BE2C (cell line): ENCODE measurements around the gene CAMK2D. TPM values are rescaled to one million over a fixed set of nuclear protein-coding genes. Genes with fewer than 3 reads are reported as not detected.
"Not testable (repeated sequence)": the region's sequence is repeated elsewhere in the genome, so short reads cannot be mapped to it uniquely, and the experiment has no call there.

Experiments
- DNase-seq: peaks from one replicate; pipeline ENCODE4 v3.0.0-alpha.2; 2020
- H3K27me3 ChIP-seq: fragments of 250-450 bp; sonication (Bioruptor Pico); 2 replicates; pipeline ENCODE4 v1.5.1; 2020; ENCODE audit warnings: mild to moderate bottlenecking
- H3K36me3 ChIP-seq: fragments of 250-450 bp; sonication (Bioruptor Pico); 2 replicates; pipeline ENCODE4 v1.5.1; 2020; ENCODE audit warnings: mild to moderate bottlenecking
- H3K4me1 ChIP-seq: fragments of 250-450 bp; sonication (Bioruptor Pico); 2 replicates; pipeline ENCODE4 v1.5.1; 2020
- H3K4me3 ChIP-seq: 2 replicates; pipeline ENCODE4 v1.5.1; 2011; ENCODE audit warnings: low read depth, low read length
- H3K9me3 ChIP-seq: fragments of 250-450 bp; sonication (Bioruptor Pico); 2 replicates; pipeline ENCODE4 v1.5.1; 2020
- polyA plus RNA-seq: library from polyadenylated mRNA; unstranded; fragments of >200 nt; gene quantifications from one replicate; pipeline ENCODE4 v1.2.1, GENCODE V29; 2012; ENCODE audit warnings: low read depth, missing spikeins; ENCODE audit not compliant: insufficient read length, insufficient read depth
- TF ChIP-seq, protein P1 (sequence below): IDR thresholded peaks from 2 replicates; pipeline ENCODE4 v1.5.1; 2012; ENCODE audit warnings: mild to moderate bottlenecking, low read depth, low read length

CAMK2D gene
- polyA plus RNA-seq, result 11.7 TPM

GRCh38 chr4:113761620-113762185, at the start of gene CAMK2D:
CAMK2D (minus strand) TSS chr4:113761738; CDS start chr4:113761068, 670 bp downstream.
- H3K4me3 ChIP-seq, result peak within 1 kb of the TSS; percentile 88
- no peaks in the 10 kb centered on the region for H3K36me3 ChIP-seq
- no peaks in the 10 kb centered on the region for H3K27me3 ChIP-seq
- TF ChIP-seq, protein P1, sequence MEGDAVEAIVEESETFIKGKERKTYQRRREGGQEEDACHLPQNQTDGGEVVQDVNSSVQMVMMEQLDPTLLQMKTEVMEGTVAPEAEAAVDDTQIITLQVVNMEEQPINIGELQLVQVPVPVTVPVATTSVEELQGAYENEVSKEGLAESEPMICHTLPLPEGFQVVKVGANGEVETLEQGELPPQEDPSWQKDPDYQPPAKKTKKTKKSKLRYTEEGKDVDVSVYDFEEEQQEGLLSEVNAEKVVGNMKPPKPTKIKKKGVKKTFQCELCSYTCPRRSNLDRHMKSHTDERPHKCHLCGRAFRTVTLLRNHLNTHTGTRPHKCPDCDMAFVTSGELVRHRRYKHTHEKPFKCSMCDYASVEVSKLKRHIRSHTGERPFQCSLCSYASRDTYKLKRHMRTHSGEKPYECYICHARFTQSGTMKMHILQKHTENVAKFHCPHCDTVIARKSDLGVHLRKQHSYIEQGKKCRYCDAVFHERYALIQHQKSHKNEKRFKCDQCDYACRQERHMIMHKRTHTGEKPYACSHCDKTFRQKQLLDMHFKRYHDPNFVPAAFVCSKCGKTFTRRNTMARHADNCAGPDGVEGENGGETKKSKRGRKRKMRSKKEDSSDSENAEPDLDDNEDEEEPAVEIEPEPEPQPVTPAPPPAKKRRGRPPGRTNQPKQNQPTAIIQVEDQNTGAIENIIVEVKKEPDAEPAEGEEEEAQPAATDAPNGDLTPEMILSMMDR, result peak; percentile 75
- H3K9me3 ChIP-seq, result no peaks in the 10 kb centered on the region
- peaks cover 4% of the 10 kb centered on the region; the same call in 1 of the 2 replicates for H3K4me1 ChIP-seq
- peak; percentile 93 for DNase-seq

DNA sequence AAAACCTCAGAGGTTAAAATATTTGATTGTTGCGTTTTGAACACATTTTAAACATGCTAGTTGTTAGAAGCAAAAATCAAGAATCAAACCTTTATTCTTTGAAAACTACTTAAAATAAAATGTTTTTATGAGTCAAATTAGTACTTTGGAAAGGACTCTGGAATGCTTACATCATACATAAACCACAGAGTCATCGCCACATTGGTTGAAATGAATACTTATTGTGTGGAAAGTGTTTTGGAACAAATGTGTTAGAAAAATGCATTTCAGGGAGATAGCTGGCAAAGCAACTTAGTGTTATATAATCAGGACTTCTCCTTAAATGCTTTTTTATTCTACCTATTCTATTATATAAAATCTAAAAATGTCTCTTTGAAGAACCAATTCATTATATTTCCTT, 49.4 kb upstream of the CAMK2D start:
- no peak overlapping the region for H3K4me3 ChIP-seq
- H3K36me3 ChIP-seq, result no peaks in the 10 kb centered on the region
- DNase-seq, result no peak
- no peaks in the 10 kb centered on the region for H3K9me3 ChIP-seq
- H3K27me3 ChIP-seq, result peaks cover 9% of the 10 kb centered on the region; the same call in 1 of the 2 replicates
- TF ChIP-seq, protein P1, result no peak
- no peaks in the 10 kb centered on the region for H3K4me1 ChIP-seq

- H3K36me3 ChIP-seq, result no peaks in the 10 kb centered on the region
- H3K9me3 ChIP-seq, result no peaks in the 10 kb centered on the region
- no peak overlapping the region for H3K4me3 ChIP-seq
- H3K4me1 ChIP-seq, result no peaks in the 10 kb centered on the region
- DNase-seq, result no peak
- TF ChIP-seq, protein P1, result no peak
- peaks cover 9% of the 10 kb centered on the region; the same call in 1 of the 2 replicates for H3K27me3 ChIP-seq
These were observed 47.8 kb upstream of the CAMK2D start for GRCh38 chr4:113809311-113809710.

- H3K9me3 ChIP-seq, result no peaks in the 10 kb centered on the region
- DNase-seq, result no peak
- no peak overlapping the region for H3K4me3 ChIP-seq
- H3K27me3 ChIP-seq, result peaks cover 9% of the 10 kb centered on the region; the same call in 1 of the 2 replicates
- TF ChIP-seq, protein P1, result no peak
- H3K4me1 ChIP-seq, result no peaks in the 10 kb centered on the region
- no peaks in the 10 kb centered on the region for H3K36me3 ChIP-seq
These were observed 45.3 kb upstream of the CAMK2D start for GRCh38 chr4:113806850-113807249.

DNA sequence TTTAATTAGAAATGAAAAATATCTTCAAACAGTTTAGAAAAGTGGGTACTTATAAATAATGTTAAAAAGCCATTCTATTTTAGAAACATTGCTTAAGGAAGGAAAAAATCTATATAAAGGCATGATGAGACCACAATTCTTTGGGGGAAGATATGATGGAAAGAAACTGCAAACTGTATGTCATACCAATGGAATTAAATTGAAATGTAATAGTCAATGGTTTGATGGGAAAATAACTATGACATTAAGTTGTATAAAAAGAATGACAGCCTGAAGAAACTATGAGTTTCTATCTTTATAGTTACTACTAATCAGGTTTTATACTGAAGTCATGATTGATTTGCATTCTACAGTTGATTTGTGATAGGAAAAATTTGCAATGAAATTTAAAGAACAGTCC, 40.3 kb upstream of the CAMK2D start:
- no peak for DNase-seq
- no peaks in the 10 kb centered on the region for H3K27me3 ChIP-seq
- TF ChIP-seq, protein P1, result no peak
- no peaks in the 10 kb centered on the region for H3K9me3 ChIP-seq
- no peaks in the 10 kb centered on the region for H3K36me3 ChIP-seq
- H3K4me1 ChIP-seq, result no peaks in the 10 kb centered on the region
- H3K4me3 ChIP-seq, result no peak overlapping the region

GRCh38 chr4:113796381-113796780, 34.8 kb upstream of the CAMK2D start:
- H3K4me1 ChIP-seq, DNase-seq, H3K9me3 ChIP-seq: not testable (repeated sequence)

More at GRCh38 chr4:113796381-113796780, 34.8 kb upstream of the CAMK2D start:
- H3K4me3 ChIP-seq, H3K36me3 ChIP-seq, H3K27me3 ChIP-seq: not testable (repeated sequence)
